Large intestine (tissue), 3 donors: Measurements from ENCODE around the gene ADD3. TPM values are rescaled to one million over a fixed set of nuclear protein-coding genes. Genes with fewer than 3 reads are reported as not detected.
A peak's percentile ranks its signal among the peaks of the same experiment; 100 is the strongest.

ENCODE experiments used
- DNase-seq, 2 donors: peaks; one replicate each; pipeline versions ENCODE4 v3.0.0 to v3.0.0-alpha.2; 2013
- H3K27ac ChIP-seq: one replicate; pipeline ENCODE4 v1.5.1; 2013; ENCODE audit warnings: low read length
- H3K27me3 ChIP-seq: 2 replicates; pipeline ENCODE4 v1.6.1; 2013; ENCODE audit warnings: low read length; ENCODE audit not compliant: control insufficient read depth, insufficient read depth
- H3K36me3 ChIP-seq: 2 replicates; pipeline ENCODE4 v1.6.1; 2013; ENCODE audit warnings: low read length; ENCODE audit not compliant: control insufficient read depth, insufficient read depth
- H3K4me1 ChIP-seq: one replicate; pipeline ENCODE4 v1.6.1; 2013; ENCODE audit warnings: low read length; ENCODE audit not compliant: control insufficient read depth, insufficient read depth
- H3K4me3 ChIP-seq: one replicate; pipeline ENCODE4 v1.5.1; 2013; ENCODE audit warnings: low read length
- H3K9me3 ChIP-seq: one replicate; pipeline ENCODE4 v1.6.1; 2013; ENCODE audit warnings: mild to moderate bottlenecking, low read depth, low read length, moderate library complexity; ENCODE audit not compliant: control insufficient read depth
- whole genome bisulfite sequencing: methylation state at CpG from one replicate; pipeline ENCODE4 v1.1.5; 2013; ENCODE audit warnings: low lambda C conversion rate; ENCODE audit not compliant: insufficient coverage; 5-methylcytosine and 5-hydroxymethylcytosine counted together
- polyA plus RNA-seq: library from polyadenylated mRNA; unstranded; fragments of 120-200 nt; gene quantifications from one replicate; pipeline ENCODE4 v1.2.1, GENCODE V29; 2013

Gene ADD3
- polyA plus RNA-seq, 1 donor = 418 TPM

DNA sequence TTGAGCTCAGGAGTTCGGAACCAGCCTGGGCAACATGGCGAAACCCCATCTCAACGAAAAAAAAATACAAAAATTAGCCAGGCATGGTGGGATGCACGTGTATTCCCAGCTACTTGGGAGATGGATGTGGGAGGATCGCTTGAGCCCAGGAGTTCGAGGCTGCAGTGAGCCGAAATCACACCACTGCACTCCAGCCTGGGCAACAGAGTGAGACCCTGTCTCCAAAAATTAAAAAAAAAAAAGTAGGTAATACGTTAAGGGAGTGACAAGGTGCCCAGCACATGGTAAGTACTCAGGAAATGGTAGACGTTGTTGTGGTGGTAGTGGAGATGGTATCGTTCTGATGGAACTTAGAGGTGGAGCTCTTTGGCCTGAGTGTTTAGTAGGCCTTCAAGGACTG is 43.5 kb upstream of the ADD3 start:
- H3K9me3 ChIP-seq = no peaks in the 10 kb centered on the region
- no peak overlapping the region for H3K27ac ChIP-seq
- no peaks in the 10 kb centered on the region for H3K36me3 ChIP-seq
- DNase-seq = no peak
- no peaks in the 10 kb centered on the region for H3K27me3 ChIP-seq
- peaks cover 46% of the 10 kb centered on the region for H3K4me1 ChIP-seq
- WGBS = 97% methylated on average over 7 of the region's 10 CpGs
- no peak overlapping the region for H3K4me3 ChIP-seq

- peak; percentile 56 to 78 for DNase-seq
- Histone ChIP-seq H3K36me3 (no peaks in the 10 kb centered on the region), H3K9me3 (no peaks in the 10 kb centered on the region), H3K27me3 (no peaks in the 10 kb centered on the region), H3K4me1 (peaks cover 56% of the 10 kb centered on the region), H3K27ac (peak overlapping the region; percentile 84), H3K4me3 (no peak overlapping the region)
- no CpG with 5 or more reads among the region's 9 CpGs for whole genome bisulfite sequencing
These were observed 40.6 kb upstream of the ADD3 start for GRCh38 chr10:109966961-109967738.

DNA sequence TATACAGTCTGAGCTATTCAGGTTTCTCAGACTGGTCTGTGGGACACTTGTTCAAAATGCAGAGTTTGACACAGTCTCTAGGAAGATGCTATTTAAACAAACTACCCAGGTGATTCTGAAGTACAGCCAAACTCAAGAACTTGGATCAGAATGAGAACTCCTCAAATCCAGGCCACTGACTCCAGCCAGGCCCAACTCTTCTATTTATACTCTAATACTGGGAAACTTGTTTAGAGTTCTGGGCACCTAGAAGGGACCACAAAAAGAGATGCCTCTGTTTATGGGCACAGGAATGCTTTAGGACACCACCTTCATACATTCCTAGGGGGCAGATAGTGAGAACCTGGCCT is 40.1 kb upstream of the ADD3 start:
- Histone ChIP-seq H3K27ac (peak overlapping the region; percentile 84), H3K9me3 (no peaks in the 10 kb centered on the region), H3K27me3 (no peaks in the 10 kb centered on the region), H3K4me1 (peaks cover 57% of the 10 kb centered on the region), H3K4me3 (no peak overlapping the region), H3K36me3 (no peaks in the 10 kb centered on the region)
- DNase-seq = no peak

DNA sequence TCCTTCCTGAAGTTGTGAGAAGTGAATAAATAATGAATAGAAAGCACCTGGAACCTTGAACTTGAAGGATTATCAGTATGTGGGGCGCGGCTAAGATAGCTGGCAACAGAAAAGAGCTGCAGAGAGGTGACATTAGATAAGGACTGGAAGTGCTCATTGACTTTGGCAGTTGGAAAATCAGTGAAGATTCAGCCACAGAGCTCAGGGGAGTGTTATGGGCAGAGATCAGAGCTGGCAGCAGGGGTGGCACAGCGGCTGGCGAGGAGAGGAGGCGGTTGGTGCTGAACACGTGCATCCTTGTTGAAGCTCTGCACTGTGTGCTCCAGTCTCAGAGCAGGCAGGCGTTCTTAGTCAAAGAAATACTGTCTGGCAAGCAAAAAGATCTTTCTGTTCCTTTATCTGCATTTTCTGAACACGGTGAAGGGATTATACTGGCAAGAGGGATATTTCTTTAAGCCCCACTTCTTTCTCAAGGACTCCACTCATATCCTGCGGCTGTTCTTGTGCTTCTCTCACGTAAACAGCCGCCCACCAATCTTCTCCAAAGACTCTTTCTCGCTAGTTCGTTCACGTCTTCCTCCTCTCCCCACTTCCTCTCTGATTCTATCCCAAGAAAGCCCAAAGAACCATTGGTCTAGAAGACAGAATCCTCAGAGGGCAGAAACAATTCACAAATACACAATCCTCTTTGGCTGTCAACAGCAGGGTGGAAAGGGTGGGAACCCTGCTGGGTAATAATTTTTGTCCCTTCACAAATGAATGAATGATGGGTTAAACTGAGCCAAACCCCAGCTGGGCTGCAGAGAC is 38.6 kb upstream of the ADD3 start:
- H3K4me3 ChIP-seq = no peak overlapping the region
- H3K27me3 ChIP-seq = no peaks in the 10 kb centered on the region
- peak overlapping the region; percentile 84 for H3K27ac ChIP-seq
- WGBS = no CpG with 5 or more reads among the region's 14 CpGs
- no peaks in the 10 kb centered on the region for H3K9me3 ChIP-seq
- peak; percentile 74 to 92 for DNase-seq
- no peaks in the 10 kb centered on the region for H3K36me3 ChIP-seq
- peaks cover 66% of the 10 kb centered on the region for H3K4me1 ChIP-seq

- 80% methylated on average over 1 of the region's 8 CpGs for WGBS
These were observed 37.9 kb upstream of the ADD3 start for GRCh38 chr10:109969760-109970346.

DNA sequence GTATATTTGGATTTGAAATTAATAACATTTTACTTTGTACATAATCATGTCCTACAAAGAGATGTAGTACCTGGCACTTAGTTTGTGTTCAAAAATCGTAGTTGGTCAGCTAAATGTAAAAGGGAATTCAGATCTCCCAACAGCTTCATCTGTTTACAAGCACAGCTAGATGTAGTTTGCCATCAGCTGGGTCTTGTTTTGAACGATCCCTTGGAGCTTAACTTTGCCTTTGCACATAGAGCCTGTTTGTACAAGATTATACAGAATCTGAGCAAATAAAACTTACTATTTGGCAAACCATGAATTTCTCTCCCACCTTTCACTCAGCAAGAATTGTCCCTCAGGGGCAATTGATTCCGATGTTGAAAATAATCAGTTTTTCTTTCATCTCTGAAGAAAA is 36.1 kb upstream of the ADD3 start:
- Histone ChIP-seq H3K27ac (peak overlapping the region; percentile 69), H3K4me3 (no peak overlapping the region), H3K4me1 (peaks cover 72% of the 10 kb centered on the region), H3K9me3 (no peaks in the 10 kb centered on the region), H3K36me3 (no peaks in the 10 kb centered on the region), H3K27me3 (no peaks in the 10 kb centered on the region)
- no CpG with 5 or more reads among the region's 3 CpGs for WGBS
- no peak for DNase-seq

More at GRCh38 chr10:109969760-109970346, 37.9 kb upstream of the ADD3 start:
- Histone ChIP-seq H3K27ac (peak overlapping the region; percentile 84), H3K4me3 (no peak overlapping the region), H3K9me3 (no peaks in the 10 kb centered on the region), H3K36me3 (no peaks in the 10 kb centered on the region), H3K4me1 (peaks cover 66% of the 10 kb centered on the region), H3K27me3 (no peaks in the 10 kb centered on the region)
- DNase-seq = peak in 1 of 2 donors; percentile 47

DNA sequence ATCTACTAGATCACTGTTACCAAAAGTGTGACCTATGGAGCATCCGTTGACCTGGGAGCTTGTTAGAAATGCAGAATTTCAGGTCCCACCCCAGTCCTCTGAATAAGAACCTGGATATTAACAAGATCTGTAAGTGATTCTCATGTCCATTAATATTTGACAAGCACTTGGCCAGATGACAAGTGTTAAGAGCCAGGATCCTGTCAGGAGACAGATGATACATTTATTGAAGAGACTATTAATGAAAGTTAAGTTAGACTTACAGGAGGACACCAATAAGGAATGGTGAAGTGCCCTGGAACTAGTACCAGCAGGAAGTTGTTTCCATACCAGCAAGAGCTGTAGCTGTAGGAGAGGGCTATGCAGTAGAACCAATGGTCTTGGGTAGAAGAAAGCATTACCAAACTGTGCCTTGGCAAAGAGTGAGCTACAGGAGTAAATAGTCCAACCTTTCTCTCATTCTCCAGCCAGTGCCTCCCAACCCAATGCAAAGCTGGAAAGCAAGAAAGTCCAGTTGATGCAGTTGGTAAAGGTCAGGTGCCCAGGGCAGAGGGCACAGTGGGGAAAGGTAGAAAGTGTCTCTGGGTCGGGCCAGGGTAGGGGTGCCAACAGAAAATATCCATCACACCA is 35.3 kb upstream of the ADD3 start:
- peak overlapping the region; percentile 69 for H3K27ac ChIP-seq
- H3K9me3 ChIP-seq = no peaks in the 10 kb centered on the region
- WGBS = no CpG with 5 or more reads among the region's 2 CpGs
- H3K27me3 ChIP-seq = no peaks in the 10 kb centered on the region
- DNase-seq = no peak
- H3K4me1 ChIP-seq = peaks cover 71% of the 10 kb centered on the region
- H3K36me3 ChIP-seq = no peaks in the 10 kb centered on the region
- no peak overlapping the region for H3K4me3 ChIP-seq

- peak in 1 of 2 donors; percentile 68 for DNase-seq
- Histone ChIP-seq H3K4me1 (peaks cover 70% of the 10 kb centered on the region), H3K9me3 (no peaks in the 10 kb centered on the region), H3K27ac (peak overlapping the region; percentile 69), H3K4me3 (no peak overlapping the region), H3K27me3 (no peaks in the 10 kb centered on the region), H3K36me3 (no peaks in the 10 kb centered on the region)
- no CpG with 5 or more reads among the region's 3 CpGs for WGBS
These were observed 34.4 kb upstream of the ADD3 start for GRCh38 chr10:109973326-109973829.

- Histone ChIP-seq H3K9me3 (no peaks in the 10 kb centered on the region), H3K4me3 (no peak overlapping the region)
- WGBS = 0% methylated on average over 2 of the region's 9 CpGs
These were observed 33.1 kb upstream of the ADD3 start for GRCh38 chr10:109974504-109975191.

More at GRCh38 chr10:109974504-109975191, 33.1 kb upstream of the ADD3 start:
- H3K4me1 ChIP-seq = peaks cover 68% of the 10 kb centered on the region
- no peaks in the 10 kb centered on the region for H3K27me3 ChIP-seq
- no peaks in the 10 kb centered on the region for H3K36me3 ChIP-seq
- peak; percentile 92 to 97 for DNase-seq
- peak overlapping the region; percentile 78 for H3K27ac ChIP-seq
